T-cell (primary cell): Measurements from ENCODE around the gene SRRT. TPM values are rescaled to one million over a fixed set of nuclear protein-coding genes. Genes with fewer than 3 reads are reported as not detected.

ENCODE experiments used
- ATAC-seq, 4 experiments: fragments of 200-7000 bp in 3 of 4; fragments of 150-1000 bp in 1 of 4; cut with Tn5 transposase; replicated peaks in 1 of 4; 1 replicate in 3 of 4; 2 replicates in 1 of 4; pipeline ENCODE4 v1.10.0; 2021; ENCODE audit warnings: moderate library complexity in 3 of 4, mild to moderate bottlenecking in 2 of 4, moderate number of reproducible peaks in 1 of 4
- CTCF ChIA-PET, 2 donors: fragments of 300-600 bp; sonication (Branson Sonifier 250); formaldehyde crosslinking; loops; one replicate each; lab custom pipeline; 2022; ENCODE audit warnings: antibody characterized with exemption in 2 of 2; lab: Charles Lee
- POLR2A ChIA-PET, 2 donors: fragments of 300-600 bp; sonication (Branson Sonifier 250); formaldehyde crosslinking; loops; one replicate each; lab custom pipeline; 2022; ENCODE audit warnings: antibody characterized with exemption in 2 of 2; lab: Charles Lee
- DNase-seq, 35 experiments: peaks; one replicate each; pipeline versions ENCODE4 v3.0.0 to v3.0.0-alpha.2; 2013 to 2023
- H3K27ac ChIP-seq: one replicate; pipeline ENCODE4 v1.5.1; 2013; ENCODE audit warnings: low read length
- H3K27me3 ChIP-seq, 2 experiments: replicated peaks in 1 of 2; 1 replicate in 1 of 2; 2 replicates in 1 of 2; pipeline versions ENCODE4 v1.6.1 to v1.7.0; 2013; ENCODE audit warnings: low read length in 1 of 2, mixed read lengths in 1 of 2; ENCODE audit not compliant: control insufficient read depth in 2 of 2, insufficient read depth in 2 of 2; ENCODE audit errors: extremely low read depth in 1 of 2
- H3K36me3 ChIP-seq, 2 donors: 1 replicate in 1 of 2; 2 replicates in 1 of 2; pipeline versions ENCODE4 v1.6.1 to v1.7.0; 2013; ENCODE audit warnings: low read length in 1 of 2; ENCODE audit not compliant: control insufficient read depth in 2 of 2, insufficient read depth in 1 of 2; ENCODE audit errors: extremely low read depth in 1 of 2
- H3K4me1 ChIP-seq, 2 experiments: 1 replicate in 1 of 2; 2 replicates in 1 of 2; pipeline versions ENCODE4 v1.6.1 to v1.7.0; 2013; ENCODE audit warnings: low read length in 2 of 2, mixed read lengths in 1 of 2; ENCODE audit not compliant: insufficient read depth in 2 of 2, control insufficient read depth in 1 of 2; ENCODE audit errors: extremely low read depth in 1 of 2
- H3K4me3 ChIP-seq, 2 donors: 1 replicate in 1 of 2; 2 replicates in 1 of 2; pipeline versions ENCODE4 v1.5.1 to v1.7.0; 2013; ENCODE audit warnings: mild to moderate bottlenecking in 2 of 2, low read length in 1 of 2, moderate library complexity in 1 of 2; ENCODE audit not compliant: control insufficient read depth in 1 of 2; ENCODE audit errors: extremely low read depth in 1 of 2
- H3K9me3 ChIP-seq: 2 replicates; pipeline ENCODE4 v1.7.0; 2013
- H3K27ac Mint-ChIP-seq, 2 donors: one replicate each; pipeline ENCODE4 v1.8.0; 2020 to 2021; ENCODE audit warnings: mild to moderate bottlenecking in 2 of 2, mixed read lengths in 2 of 2
- H3K27me3 Mint-ChIP-seq, 2 donors: one replicate each; pipeline ENCODE4 v1.8.0; 2021 to 2022; ENCODE audit warnings: mixed read lengths in 2 of 2
- H3K36me3 Mint-ChIP-seq: one replicate; pipeline ENCODE4 v1.8.0; 2021; ENCODE audit warnings: mixed read lengths
- H3K4me1 Mint-ChIP-seq, 3 donors: one replicate each; pipeline ENCODE4 v1.8.0; 2020 to 2022; ENCODE audit warnings: mixed read lengths in 3 of 3, mild to moderate bottlenecking in 1 of 3
- H3K4me3 Mint-ChIP-seq, 3 donors: one replicate each; pipeline ENCODE4 v1.8.0; 2020 to 2022; ENCODE audit warnings: mild to moderate bottlenecking in 3 of 3, mixed read lengths in 3 of 3, moderate library complexity in 3 of 3
- H3K9me3 Mint-ChIP-seq, 3 donors: one replicate each; pipeline ENCODE4 v1.8.0; 2020 to 2022; ENCODE audit warnings: mixed read lengths in 3 of 3
- WGBS: methylation state at CpG from one replicate; pipeline ENCODE4 v1.1.5; 2013; ENCODE audit warnings: missing lambda C conversion rate; ENCODE audit not compliant: insufficient coverage; 5-methylcytosine and 5-hydroxymethylcytosine counted together
- total RNA-seq, 35 experiments: library from RNA in 6 of 35; stranded (reverse) in 6 of 35; fragments of 120-200 nt in 1 of 35; gene quantifications; one replicate each; pipeline versions ENCODE4 v1.2.1 to v1.2.4 and lab custom pipeline; 2013 to 2026

SRRT gene
- total RNA-seq, 5 donors from 2014 or later (not counting 1 experiment from before 2014, with no cell fraction given) = 224 to 308 (median 243) TPM

GRCh38 chr7:100881136-100881535 lies 6.2 kb downstream of the SRRT start:
- H3K4me3 Mint-ChIP-seq = no peak overlapping the region
- no peak for DNase-seq
- ChIA-PET POLR2A (no interaction called here), CTCF (no interaction called here)
- H3K9me3 ChIP-seq = no peaks in the 10 kb centered on the region
- H3K9me3 Mint-ChIP-seq = no peaks in the 10 kb centered on the region
- H3K27ac Mint-ChIP-seq = no peak overlapping the region
- no peaks in the 10 kb centered on the region for H3K27me3 Mint-ChIP-seq
- H3K36me3 ChIP-seq = peaks cover 26 to 76% of the 10 kb centered on the region in 2 donors
- no peak overlapping the region for H3K4me3 ChIP-seq
- ATAC-seq = no peak
- 96% methylated on average over 10 of the region's 20 CpGs for WGBS
- H3K27me3 ChIP-seq = no peaks in the 10 kb centered on the region
- H3K4me1 ChIP-seq = peaks cover 6 to 52% of the 10 kb centered on the region in 2 experiments
- H3K36me3 Mint-ChIP-seq = peaks cover 59% of the 10 kb centered on the region
- H3K27ac ChIP-seq = no peak overlapping the region
- H3K4me1 Mint-ChIP-seq = peaks cover 49 to 63% (median 53%) of the 10 kb centered on the region in 3 donors

GRCh38 chr7:100882201-100882600 lies 7.3 kb downstream of the SRRT start:
- peaks cover 3 to 52% of the 10 kb centered on the region in 2 experiments for H3K4me1 ChIP-seq
- H3K9me3 Mint-ChIP-seq = no peaks in the 10 kb centered on the region
- CTCF ChIA-PET = no interaction called here
- ATAC-seq (no peak), DNase-seq (no peak)
- POLR2A ChIA-PET = no interaction called here
- no peak overlapping the region for H3K4me3 ChIP-seq
- no peaks in the 10 kb centered on the region for H3K27me3 ChIP-seq
- no peaks in the 10 kb centered on the region for H3K9me3 ChIP-seq
- peaks cover 48 to 61% (median 51%) of the 10 kb centered on the region in 3 donors for H3K4me1 Mint-ChIP-seq
- no peak overlapping the region for H3K4me3 Mint-ChIP-seq
- WGBS = 98% methylated on average over 6 of the region's 9 CpGs
- H3K27me3 Mint-ChIP-seq = no peaks in the 10 kb centered on the region
- H3K27ac Mint-ChIP-seq = no peak overlapping the region
- H3K27ac ChIP-seq = no peak overlapping the region
- H3K36me3 Mint-ChIP-seq = peaks cover 64% of the 10 kb centered on the region
- peaks cover 31 to 81% of the 10 kb centered on the region in 2 donors for H3K36me3 ChIP-seq

- Mint-ChIP-seq H3K27ac (peak overlapping the region in 1 of 2 donors; percentile 31), H3K4me3 (no peak overlapping the region)
- CTCF ChIA-PET = no interaction called here
Observed at GRCh38 chr7:100882785-100883526, 8.1 kb downstream of the SRRT start.

DNA sequence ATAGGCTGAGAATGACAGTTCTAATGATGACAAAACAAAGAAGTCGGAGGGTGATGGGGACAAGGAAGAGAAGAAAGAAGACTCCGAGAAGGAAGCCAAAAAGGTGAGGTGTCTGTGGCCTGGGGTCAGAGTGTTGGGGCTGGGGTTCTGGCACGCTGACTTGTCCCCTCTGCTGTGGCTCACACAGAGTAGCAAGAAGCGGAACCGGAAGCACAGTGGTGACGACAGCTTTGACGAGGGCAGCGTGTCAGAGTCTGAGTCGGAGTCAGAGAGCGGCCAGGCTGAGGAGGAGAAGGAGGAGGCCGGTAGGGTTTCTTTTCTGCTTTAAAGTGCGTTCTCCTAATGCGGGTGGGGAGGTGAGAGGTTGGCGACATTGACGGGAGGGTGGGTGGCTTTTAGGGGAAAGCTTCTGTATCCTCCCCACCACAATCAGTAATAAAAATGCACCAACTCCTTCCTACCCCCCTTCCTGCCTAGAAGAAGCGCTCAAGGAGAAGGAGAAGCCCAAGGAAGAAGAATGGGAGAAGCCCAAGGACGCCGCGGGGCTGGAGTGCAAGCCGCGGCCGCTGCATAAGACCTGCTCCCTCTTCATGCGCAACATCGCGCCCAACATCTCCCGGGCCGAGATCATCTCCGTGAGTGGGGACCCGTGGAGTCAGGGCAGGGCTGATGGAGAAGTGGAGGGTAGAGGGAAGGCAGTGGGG lies 10.0 kb downstream of the SRRT start:
- H3K4me3 ChIP-seq = peak overlapping the region in 1 of 2 donors; percentile 19
- peak overlapping the region; percentile 69 for H3K27ac Mint-ChIP-seq
- peaks cover 16 to 58% of the 10 kb centered on the region in 2 experiments for H3K4me1 ChIP-seq
- H3K36me3 Mint-ChIP-seq = peaks cover 70% of the 10 kb centered on the region
- ATAC-seq (no peak), DNase-seq (peak in 27 of 35 experiments; percentile 30 to 79 (median 51))
- H3K27me3 Mint-ChIP-seq = no peaks in the 10 kb centered on the region
- CTCF ChIA-PET = no interaction called here
- POLR2A ChIA-PET = interaction anchor here in 1 of 2 donors (1.2 kb wide), 1 partner anchor 10 kb away, joined by 3 read pairs; the partner anchor contains the start of gene SRRT
- H3K4me3 Mint-ChIP-seq = peak overlapping the region; percentile 32 to 55 (median 44)
- peaks cover 41 to 53% (median 45%) of the 10 kb centered on the region in 3 donors for H3K4me1 Mint-ChIP-seq
- H3K9me3 Mint-ChIP-seq = no peaks in the 10 kb centered on the region
- no peaks in the 10 kb centered on the region for H3K9me3 ChIP-seq
- no peaks in the 10 kb centered on the region for H3K27me3 ChIP-seq
- H3K27ac ChIP-seq = peak overlapping the region; percentile 72
- H3K36me3 ChIP-seq = peaks cover 29 to 74% of the 10 kb centered on the region in 2 donors
- 91% methylated on average over 10 of the region's 29 CpGs for WGBS

More at GRCh38 chr7:100882785-100883526, 8.1 kb downstream of the SRRT start:
- no peak for DNase-seq
- H3K27ac ChIP-seq = no peak overlapping the region
- no peak overlapping the region for H3K4me3 ChIP-seq
- POLR2A ChIA-PET = no interaction called here
- no peaks in the 10 kb centered on the region for H3K27me3 ChIP-seq
- ATAC-seq = no peak
- H3K4me1 Mint-ChIP-seq = peaks cover 50 to 63% (median 56%) of the 10 kb centered on the region in 3 donors
- no peaks in the 10 kb centered on the region for H3K9me3 Mint-ChIP-seq
- H3K36me3 Mint-ChIP-seq = peaks cover 71% of the 10 kb centered on the region
- H3K27me3 Mint-ChIP-seq = no peaks in the 10 kb centered on the region
- H3K36me3 ChIP-seq = peaks cover 33 to 80% of the 10 kb centered on the region in 2 donors
- 96% methylated on average over 21 of the region's 24 CpGs for WGBS
- peaks cover 7 to 54% of the 10 kb centered on the region in 2 experiments for H3K4me1 ChIP-seq
- no peaks in the 10 kb centered on the region for H3K9me3 ChIP-seq

DNA sequence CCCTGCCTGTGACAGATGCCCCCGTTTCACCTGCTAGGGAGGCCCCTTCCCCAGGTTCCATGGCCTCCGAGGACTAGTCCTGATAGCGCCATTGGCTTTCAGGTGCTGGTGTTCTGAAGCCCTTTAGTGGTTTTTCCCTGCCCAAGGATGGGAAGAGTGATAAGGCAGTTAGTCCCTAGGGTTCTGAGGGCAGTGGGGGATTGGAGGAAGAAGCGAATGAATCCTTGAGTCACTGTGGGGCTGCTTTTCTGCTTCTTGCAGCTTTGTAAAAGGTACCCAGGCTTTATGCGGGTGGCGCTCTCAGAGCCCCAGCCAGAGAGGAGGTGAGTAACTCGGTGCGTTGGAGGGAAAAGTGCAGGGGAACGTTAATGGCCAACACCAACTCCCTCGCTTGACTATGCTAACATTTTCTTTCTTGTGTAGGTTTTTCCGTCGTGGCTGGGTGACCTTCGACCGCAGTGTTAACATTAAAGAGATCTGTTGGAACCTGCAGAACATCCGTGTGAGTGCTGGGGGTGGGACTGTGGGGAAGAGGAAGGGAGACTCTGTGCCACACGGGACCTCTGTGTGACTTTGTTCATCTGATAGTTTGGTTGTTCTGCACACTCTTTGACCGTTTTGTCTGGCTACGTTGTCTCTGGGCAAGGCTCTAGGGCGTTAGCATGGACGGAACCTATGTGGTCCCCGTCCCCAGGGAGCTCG lies 10.7 kb downstream of the SRRT start:
- peaks cover under 1% of the 10 kb centered on the region in 2 donors for H3K27me3 Mint-ChIP-seq

More for the DNA sequence above, 10.7 kb downstream of the SRRT start:
- peak overlapping the region; percentile 63 to 71 for H3K27ac Mint-ChIP-seq
- no peak for DNase-seq
- CTCF ChIA-PET = no interaction called here
- Histone ChIP-seq H3K27me3 (peaks cover 0 to 6% of the 10 kb centered on the region in 2 experiments), H3K36me3 (peaks cover 26 to 71% of the 10 kb centered on the region in 2 donors), H3K4me3 (no peak overlapping the region), H3K27ac (peak overlapping the region; percentile 72), H3K4me1 (peaks cover 16 to 61% of the 10 kb centered on the region in 2 experiments), H3K9me3 (no peaks in the 10 kb centered on the region)
- ATAC-seq = no peak
- H3K36me3 Mint-ChIP-seq = peaks cover 66% of the 10 kb centered on the region
- peaks cover 37 to 55% (median 44%) of the 10 kb centered on the region in 3 donors for H3K4me1 Mint-ChIP-seq
- WGBS = 73% methylated on average over 18 of the region's 22 CpGs
- H3K4me3 Mint-ChIP-seq = peak overlapping the region in 1 of 3 donors; percentile 79
- no peaks in the 10 kb centered on the region for H3K9me3 Mint-ChIP-seq
- POLR2A ChIA-PET = interaction anchor here in 1 of 2 donors (1.2 kb wide), 1 partner anchor 11 kb away, joined by 3 read pairs; the partner anchor contains the start of gene SRRT
